K562 (cell line): ENCODE results near the gene RPTOR. TPM values are rescaled to one million over a fixed set of nuclear protein-coding genes. Genes with fewer than 3 reads are reported as not detected.

Source experiments
- ATAC-seq: fragments of 200-7000 bp; cut with Tn5 transposase; 3 replicates; pipeline ENCODE4 v1.9.1; 2020; ENCODE audit warnings: moderate library complexity
- BruUV-seq: library from RNA; stranded (reverse); fragments of 400-500 nt; replicated peaks from 2 replicates; lab custom pipeline; 2021; lab: Mats Ljungman, UMichigan
- CTCF ChIA-PET: fragments of 300-600 bp; formaldehyde crosslinking; extraction: SDS; loops from one replicate; lab custom pipeline; 2021; ENCODE audit warnings: low intra/inter-chr PET ratio; lab: Yijun Ruan, JAX
- POLR2A ChIA-PET: fragments of 300-600, 350-650 bp; sonication (Branson Sonifier 250); formaldehyde crosslinking; extraction: SDS; loops from one replicate; lab custom pipeline; 2021; ENCODE audit warnings: antibody characterized with exemption, inconsistent platforms; lab: Yijun Ruan, JAX
- DNase-seq, 4 experiments: peaks; one replicate each; pipeline versions ENCODE4 v3.0.0 to v3.0.0-alpha.2; 2011 to 2018; ENCODE audit warnings: low spot score in 3 of 4, mixed read lengths in 3 of 4; ENCODE audit errors: extremely low read depth in 1 of 4
- FAIRE-seq: peaks from 2 replicates; lab custom pipeline; 2011; peaks lifted over from hg19 to GRCh38; lab: Jason Lieb, UNC
- H2AFZ ChIP-seq: 2 replicates; pipeline ENCODE4 v1.6.0; 2011; ENCODE audit warnings: low read depth, low read length, control low read depth, inconsistent platforms
- H3K27ac ChIP-seq: fragments of 200-600 bp; 3 replicates; pipeline ENCODE4 v1.8.0; 2011; ENCODE audit warnings: low read depth, mild to moderate bottlenecking, control low read depth, inconsistent platforms, low read length, moderate library complexity, mixed read lengths; ENCODE audit errors: extremely low read depth
- H3K27me3 ChIP-seq, 2 experiments: fragments of 300-600 bp in 1 of 2; 2 replicates in 1 of 2; 3 replicates in 1 of 2; pipeline versions ENCODE4 v1.6.0 to v1.8.0; 2011; ENCODE audit warnings: inconsistent platforms in 2 of 2, low read length in 2 of 2, mild to moderate bottlenecking in 1 of 2, mixed read lengths in 1 of 2, moderate library complexity in 1 of 2; ENCODE audit not compliant: control insufficient read depth in 2 of 2, insufficient read depth in 2 of 2
- H3K36me3 ChIP-seq: fragments of 300-600 bp; 3 replicates; pipeline ENCODE4 v1.8.0; 2011; ENCODE audit warnings: mild to moderate bottlenecking, low read length, inconsistent platforms; ENCODE audit not compliant: control insufficient read depth, insufficient read depth
- H3K4me1 ChIP-seq, 2 experiments: fragments of 200-600 bp in 1 of 2; replicated peaks in 1 of 2; 2 replicates in 1 of 2; 3 replicates in 1 of 2; pipeline versions ENCODE4 v1.5.1 to v1.8.0; 2011; ENCODE audit warnings: inconsistent platforms in 2 of 2, low read length in 2 of 2, mild to moderate bottlenecking in 1 of 2, mixed read lengths in 1 of 2, moderate library complexity in 1 of 2; ENCODE audit not compliant: control insufficient read depth in 2 of 2, insufficient read depth in 2 of 2
- H3K4me2 ChIP-seq: 2 replicates; pipeline ENCODE4 v1.6.1; 2011; ENCODE audit warnings: low read length, control low read depth, inconsistent platforms, mixed read lengths; ENCODE audit not compliant: insufficient read depth
- H3K4me3 ChIP-seq: fragments of 200-600 bp; sonication (generic), shearing (Covaris generic); 2 replicates; pipeline ENCODE4 v1.5.1; 2016; ENCODE audit warnings: control low read depth, inconsistent platforms
- H3K79me2 ChIP-seq: fragments of 200-600 bp; 3 replicates; pipeline ENCODE4 v1.8.0; 2011; ENCODE audit warnings: low read length, inconsistent platforms; ENCODE audit not compliant: control insufficient read depth, insufficient read depth
- H3K9ac ChIP-seq, 2 experiments: 2 replicates each; pipeline versions ENCODE4 v1.6.0 to v1.6.1; 2011; ENCODE audit warnings: low read depth in 2 of 2, low read length in 2 of 2, control low read depth in 1 of 2, inconsistent platforms in 1 of 2, mild to moderate bottlenecking in 1 of 2, mixed read lengths in 1 of 2; ENCODE audit not compliant: insufficient read depth in 1 of 2
- H3K9me1 ChIP-seq: one replicate; pipeline ENCODE4 v1.6.0; 2011; ENCODE audit warnings: inconsistent platforms, mild to moderate bottlenecking, low read length, moderate library complexity; ENCODE audit not compliant: control insufficient read depth, insufficient read depth
- H3K9me3 ChIP-seq: replicated peaks from 2 replicates; pipeline ENCODE4 v1.5.1; 2011; ENCODE audit warnings: low read depth, low read length, inconsistent platforms; ENCODE audit not compliant: control insufficient read depth, insufficient read depth
- H4K20me1 ChIP-seq: replicated peaks from 2 replicates; pipeline ENCODE4 v1.6.1; 2011; ENCODE audit warnings: low read length, inconsistent platforms, mixed read lengths; ENCODE audit not compliant: control insufficient read depth, insufficient read depth
- ARID2 ChIP-seq: fragments of 450-650 bp; IDR thresholded peaks from 2 replicates; pipeline ENCODE4 v1.6.1; 2017; ENCODE audit warnings: antibody characterized with exemption, mild to moderate bottlenecking
- BMI1 ChIP-seq: fragments of 150-350 bp; IDR thresholded peaks from 2 replicates; pipeline ENCODE4 v1.6.1; 2014; ENCODE audit warnings: low read length
- BRD4 ChIP-seq: fragments of 200-600 bp; sonication (generic); IDR thresholded peaks from 2 replicates; pipeline ENCODE4 v1.6.1; 2017; ENCODE audit warnings: inconsistent platforms
- HDAC1 ChIP-seq, 2 experiments: fragments of 450-650 bp; IDR thresholded peaks; 2 replicates each; pipeline ENCODE4 v1.6.1; 2016 to 2017; ENCODE audit warnings: inconsistent platforms in 1 of 2, mild to moderate bottlenecking in 1 of 2, moderate library complexity in 1 of 2
- MCM2 ChIP-seq: fragments of 450-650 bp; IDR thresholded peaks from 2 replicates; pipeline ENCODE4 v1.6.1; 2017; ENCODE audit warnings: low read depth, mild to moderate bottlenecking
- POLR2A ChIP-seq: fragments of 450-650 bp; conservative IDR thresholded peaks from 2 replicates; pipeline ENCODE4 v1.6.1; 2016
- TEAD4 ChIP-seq, 2 experiments: sonication (generic) in 1 of 2; formaldehyde crosslinking in 1 of 2; IDR thresholded peaks; 2 replicates each; pipeline versions ENCODE4 v1.6.1 to v1.8.0; 2012 to 2022; ENCODE audit warnings: borderline replicate concordance in 1 of 2, inconsistent platforms in 1 of 2, low read length in 1 of 2, mild to moderate bottlenecking in 1 of 2, missing genetic modification reagents in 1 of 2
- THRB ChIP-seq: fragments of 450-650 bp; formaldehyde crosslinking; conservative IDR thresholded peaks from 2 replicates; pipeline ENCODE4 v1.4.0; 2022; ENCODE audit warnings: mild to moderate bottlenecking, missing genetic modification characterization
- ZNF280A ChIP-seq: fragments of 450-650 bp; IDR thresholded peaks from 2 replicates; pipeline ENCODE4 v1.6.1; 2018; ENCODE audit warnings: mild to moderate bottlenecking, low read depth; ENCODE audit not compliant: partially characterized antibody
- ZNF354B ChIP-seq: fragments of 250-450 bp; sonication (Bioruptor Pico); IDR thresholded peaks from 2 replicates; pipeline ENCODE4 v1.4.0; 2020
- ZNF551 ChIP-seq: fragments of 250-450 bp; sonication (Bioruptor Pico); IDR thresholded peaks from 2 replicates; pipeline ENCODE4 v1.5.0; 2021; ENCODE audit warnings: mild to moderate bottlenecking, moderate library complexity
- ZNF764 ChIP-seq: fragments of 250-450 bp; sonication (Bioruptor Pico); IDR thresholded peaks from 2 replicates; pipeline ENCODE4 v1.4.0; 2020; ENCODE audit warnings: low read depth, mild to moderate bottlenecking, moderate library complexity
- ZSCAN29 ChIP-seq: fragments of 450-650 bp; IDR thresholded peaks from 2 replicates; pipeline ENCODE4 v1.6.1; 2017
- WGBS: fragments of 100-300 bp; shearing (Covaris generic); methylation state at CpG from one replicate; pipeline ENCODE4 v1.1.6; 2016; ENCODE audit warnings: low coverage, mixed read lengths; ENCODE audit not compliant: insufficient coverage; ENCODE audit errors: missing lambda C conversion rate; 5-methylcytosine and 5-hydroxymethylcytosine counted together
- in situ Hi-C: fragments of 300-500 bp; cut with MboI; formaldehyde crosslinking; loops from 4 replicates; pipeline ENCODE4 v1.15.0; 2018; ENCODE audit warnings: inconsistent platforms, mixed read lengths
- intact Hi-C: fragments of 100-400 bp; cut with micrococcal nuclease; formaldehyde crosslinking; loops from 2 replicates; pipeline ENCODE4 v1.14.2; 2022
- polyA plus RNA-seq, 8 experiments: library from polyadenylated mRNA; depleted of rRNA in 4 of 8; stranded (reverse) in 5 of 8; unstranded in 3 of 8; fragments of >200 nt; fragmentation: Nextera tagmentation in 2 of 8; fragmentation: Illumina TruSeq in 1 of 8; extraction: Ambion mirVana in 2 of 8; extraction: Trizol in 1 of 8; gene quantifications; 2 replicates each; pipeline versions ENCODE4 v1.2.1 to v1.2.3, GENCODE V29; 2011 to 2014; ENCODE audit warnings: inconsistent platforms in 1 of 8, missing spikeins in 1 of 8
- total RNA-seq, 7 experiments: library from RNA; depleted of rRNA in 6 of 7; stranded (reverse); fragments of >200 nt in 6 of 7; fragmentation: Illumina TruSeq in 2 of 7; extraction: Trizol in 2 of 7; gene quantifications; 2 replicates each; pipeline versions ENCODE4 v1.2.1 to v1.2.3, GENCODE V29; 2011 to 2021; ENCODE audit warnings: low replicate concordance in 1 of 7

RPTOR gene
- total and polyA plus RNA-seq, 9 of the 15 experiments (the other 6 are each of a cell fraction or from before 2014, with no cell fraction given) = 0.24 to 54.1 (median 10.2) TPM

DNA sequence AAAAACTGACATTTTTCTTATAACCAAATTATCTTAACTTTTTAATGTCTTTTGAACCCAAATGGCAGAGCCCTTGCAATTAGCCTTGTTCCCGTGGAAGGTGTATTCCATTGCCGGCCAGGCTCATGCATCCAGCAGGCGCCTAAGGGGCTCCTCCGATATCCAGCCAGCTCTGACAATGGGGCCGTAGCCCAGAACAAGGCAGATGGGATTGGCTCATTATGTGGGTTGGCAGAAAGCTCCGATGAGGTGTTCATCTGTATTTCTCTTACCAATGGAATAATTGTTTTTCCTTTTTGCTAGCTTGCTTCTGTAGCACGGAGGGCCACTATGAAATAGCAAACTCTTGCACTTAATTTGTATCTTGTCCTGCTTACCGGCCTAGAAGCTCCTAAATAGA is 238.8 kb downstream of the RPTOR start:
- BruUV-seq = no TSS peak
- ChIA-PET CTCF (no interaction called here), POLR2A (interaction anchor here (1.4 to 1.5 kb wide), 2 partner anchors 8 to 11 kb away, joined by 4 to 5 read pairs; no protein-coding TSS in a partner anchor)
- Histone ChIP-seq H2AFZ (no peak overlapping the region), H3K27ac (no peak overlapping the region), H3K27me3 (no peaks in the 10 kb centered on the region), H3K9me3 (no peaks in the 10 kb centered on the region), H3K4me1 (peaks cover 6 to 11% of the 10 kb centered on the region in 2 experiments; a peak in 2 of 5 replicates), H3K4me2 (no peak overlapping the region), H3K9me1 (no peaks in the 10 kb centered on the region), H3K36me3 (peaks cover 4% of the 10 kb centered on the region; the same call in 2 of the 3 replicates), H3K79me2 (no peaks in the 10 kb centered on the region; the same call in 2 of the 3 replicates), H4K20me1 (no peaks in the 10 kb centered on the region; the same call in 1 of the 2 replicates), H3K9ac (no peak overlapping the region), H3K4me3 (no peak overlapping the region)
- WGBS = 94% methylated on average over 8 of the region's 8 CpGs
- ATAC-seq = no peak
- in situ Hi-C loops (no loop called here), intact Hi-C loops (no loop called here)
- FAIRE-seq = no peak
- no peak for DNase-seq
- TF ChIP-seq BRD4 = no peak
- TF ChIP-seq, all 486 proteins: peak for 0

DNA sequence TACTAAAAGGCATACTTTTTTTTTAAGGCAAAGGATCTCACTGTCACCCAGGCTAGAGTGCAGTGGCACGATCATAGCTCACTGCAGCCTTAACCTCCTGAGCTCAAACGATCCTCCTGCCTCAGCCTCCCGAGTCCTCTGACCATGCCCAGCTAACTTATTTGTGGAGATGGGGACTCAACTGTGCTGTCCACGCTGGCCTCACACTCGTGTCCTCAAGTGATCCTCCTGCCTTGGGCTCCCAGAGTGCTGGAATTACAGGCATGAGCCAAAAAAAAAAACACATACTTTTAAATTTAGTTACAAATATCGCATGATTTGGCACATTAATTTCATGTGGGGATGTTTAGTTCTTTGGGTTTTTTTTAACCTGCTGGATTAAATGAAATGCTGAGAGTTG is 239.3 kb downstream of the RPTOR start:
- POLR2A ChIA-PET = interaction anchor here (1.4 to 1.5 kb wide), 2 partner anchors 8 to 10 kb away, joined by 4 to 5 read pairs; no protein-coding TSS in a partner anchor
- Histone ChIP-seq H3K4me2 (no peak overlapping the region), H4K20me1 (no peaks in the 10 kb centered on the region; the same call in 1 of the 2 replicates), H3K9me3 (no peaks in the 10 kb centered on the region), H3K27ac (no peak overlapping the region), H3K4me1 (peaks cover 6 to 11% of the 10 kb centered on the region in 2 experiments; a peak in 2 of 5 replicates), H3K36me3 (peaks cover 4% of the 10 kb centered on the region; the same call in 2 of the 3 replicates), H3K9ac (no peak overlapping the region), H3K27me3 (no peaks in the 10 kb centered on the region), H2AFZ (no peak overlapping the region), H3K79me2 (no peaks in the 10 kb centered on the region; the same call in 2 of the 3 replicates), H3K4me3 (no peak overlapping the region), H3K9me1 (no peaks in the 10 kb centered on the region)
- in situ Hi-C loops (no loop called here), intact Hi-C loops (no loop called here)
- WGBS = 84% methylated on average over 6 of the region's 6 CpGs
- BruUV-seq = no TSS peak
- no peak for DNase-seq
- FAIRE-seq = no peak
- CTCF ChIA-PET = no interaction called here
- no peak for ATAC-seq
- TF ChIP-seq ZNF280A (no peak), ZSCAN29 (no peak), ARID2 (no peak), BMI1 (no peak), TEAD4 (IDR thresholded peaks at IDR 0.05; ENCODE audit: low read length) (no peak), TEAD4 (CRISPR knock-in tag; IDR thresholded peaks at IDR 0.05; ENCODE audit: borderline replicate concordance) (no peak), HDAC1 (IDR thresholded peaks at IDR 0.05) (no peak), ZNF551 (CRISPR knock-in tag) (no peak), MCM2 (no peak), THRB (CRISPR knock-in tag) (no peak), POLR2A (no peak), ZNF354B (no peak), ZNF764 (CRISPR knock-in tag) (no peak)
